Islet precursor cell (in vitro differentiated cells): Measurements from ENCODE around the gene CDK5.
A peak's percentile ranks its signal among the peaks of the same experiment; 100 is the strongest.

ENCODE experiments used
- DNase-seq: peaks from one replicate; pipeline ENCODE4 v3.0.0-alpha.2; 2018

The CDK5 gene

GRCh38 chr7:151071032-151071866, 13.6 kb upstream of the CDK5 start:
- DNase-seq, result no peak

- DNase-seq, result no peak
Measured at GRCh38 chr7:151070574-151070960, 12.9 kb upstream of the CDK5 start.

- DNase-seq, result no peak
Measured at GRCh38 chr7:151069841-151070573, 12.3 kb upstream of the CDK5 start.

GRCh38 chr7:151068069-151068773, 10.5 kb upstream of the CDK5 start:
- DNase-seq, result peak; percentile 74

- no peak for DNase-seq
Measured at GRCh38 chr7:151066273-151066974, 8.7 kb upstream of the CDK5 start.

- DNase-seq, result no peak
Measured at GRCh38 chr7:151065516-151065915, 7.8 kb upstream of the CDK5 start.

GRCh38 chr7:151064993-151065392, 7.3 kb upstream of the CDK5 start:
- no peak for DNase-seq

GRCh38 chr7:151064454-151064853, 6.8 kb upstream of the CDK5 start:
- DNase-seq, result no peak

GRCh38 chr7:151063212-151063561, 5.5 kb upstream of the CDK5 start:
- DNase-seq, result no peak

- peak; percentile 94 for DNase-seq
Measured at GRCh38 chr7:151062399-151063211, 4.9 kb upstream of the CDK5 start.

- DNase-seq, result no peak
Measured at GRCh38 chr7:151062111-151062398, 4.4 kb upstream of the CDK5 start.

- no peak for DNase-seq
Measured at GRCh38 chr7:151061213-151062110, 3.8 kb upstream of the CDK5 start.

GRCh38 chr7:151060416-151061212, 2.9 kb upstream of the CDK5 start:
- DNase-seq, result no peak

- DNase-seq, result peak; percentile 72
Measured at GRCh38 chr7:151060113-151060415, 2.4 kb upstream of the CDK5 start.

- DNase-seq, result peak; percentile 79
Measured at GRCh38 chr7:151059367-151060112, 1.8 kb upstream of the CDK5 start, which contains the start of gene SLC4A2. SLC4A2 (plus strand) TSS chr7:151059589; CDS start chr7:151061988, 2,399 bp downstream.

- DNase-seq, result no peak
Measured at GRCh38 chr7:151058781-151059366, 1.2 kb upstream of the CDK5 start.

- peak; percentile 100 for DNase-seq
Measured at GRCh38 chr7:151057989-151058780, 488 bp upstream of the CDK5 start.
